D341Med (cell line): ENCODE measurements around the gene NPDC1.
A peak's percentile ranks its signal among the peaks of the same experiment; 100 is the strongest.

Source experiments
- DNase-seq: peaks from one replicate; pipeline ENCODE4 v3.0.0; 2012; ENCODE audit warnings: low spot score

NPDC1 gene

GRCh38 chr9:137026384-137026783 is 19.6 kb downstream of the NPDC1 start:
- no peak for DNase-seq

- no peak for DNase-seq
Observed at GRCh38 chr9:137025517-137025966, 20.4 kb downstream of the NPDC1 start.

- DNase-seq, result no peak
Observed at GRCh38 chr9:137023583-137023991, 22.4 kb downstream of the NPDC1 start.

- no peak for DNase-seq
Observed at GRCh38 chr9:137023157-137023556, 22.8 kb downstream of the NPDC1 start.

GRCh38 chr9:137022662-137023008 is 23.3 kb downstream of the NPDC1 start:
- no peak for DNase-seq

GRCh38 chr9:137021979-137022661 is 23.9 kb downstream of the NPDC1 start:
- peak; percentile 73 for DNase-seq

GRCh38 chr9:137021568-137021978 is 24.4 kb downstream of the NPDC1 start:
- DNase-seq, result no peak

- DNase-seq, result no peak
Observed at GRCh38 chr9:137020771-137021567, 25.0 kb downstream of the NPDC1 start.

- no peak for DNase-seq
Observed at GRCh38 chr9:137019891-137020683, 25.9 kb downstream of the NPDC1 start.

GRCh38 chr9:137018761-137019559 is 27.0 kb downstream of the NPDC1 start:
- DNase-seq, result no peak

- DNase-seq, result no peak
Observed at GRCh38 chr9:137017791-137018497, 28.0 kb downstream of the NPDC1 start.

- no peak for DNase-seq
Observed at GRCh38 chr9:137017071-137017470, 28.9 kb downstream of the NPDC1 start.

- DNase-seq, result no peak
Observed at GRCh38 chr9:137016436-137016835, 29.5 kb downstream of the NPDC1 start.

- no peak for DNase-seq
Observed at GRCh38 chr9:137015976-137016375, 30.0 kb downstream of the NPDC1 start.

- DNase-seq, result no peak
Observed at GRCh38 chr9:137015540-137015930, 30.4 kb downstream of the NPDC1 start.

- no peak for DNase-seq
Observed at GRCh38 chr9:137014776-137015539, 31.0 kb downstream of the NPDC1 start.

- DNase-seq, result no peak
Observed at GRCh38 chr9:137014166-137014565, 31.8 kb downstream of the NPDC1 start.

GRCh38 chr9:137013571-137013940 is 32.4 kb downstream of the NPDC1 start:
- no peak for DNase-seq

GRCh38 chr9:137012694-137013570 is 33.0 kb downstream of the NPDC1 start:
- DNase-seq, result no peak
